HG02623 (cell line): ENCODE results near the gene TMEM223.
"Not testable (repeated sequence)": the region's sequence is repeated elsewhere in the genome, so short reads cannot be mapped to it uniquely, and the experiment has no call there.

ENCODE experiments used
- ATAC-seq: cut with Tn5 transposase; IDR thresholded peaks from one replicate; pipeline ENCODE4 v1.9.1; 2021; ENCODE audit warnings: moderate library complexity; ENCODE audit not compliant: unreplicated experiment

TMEM223 gene

DNA sequence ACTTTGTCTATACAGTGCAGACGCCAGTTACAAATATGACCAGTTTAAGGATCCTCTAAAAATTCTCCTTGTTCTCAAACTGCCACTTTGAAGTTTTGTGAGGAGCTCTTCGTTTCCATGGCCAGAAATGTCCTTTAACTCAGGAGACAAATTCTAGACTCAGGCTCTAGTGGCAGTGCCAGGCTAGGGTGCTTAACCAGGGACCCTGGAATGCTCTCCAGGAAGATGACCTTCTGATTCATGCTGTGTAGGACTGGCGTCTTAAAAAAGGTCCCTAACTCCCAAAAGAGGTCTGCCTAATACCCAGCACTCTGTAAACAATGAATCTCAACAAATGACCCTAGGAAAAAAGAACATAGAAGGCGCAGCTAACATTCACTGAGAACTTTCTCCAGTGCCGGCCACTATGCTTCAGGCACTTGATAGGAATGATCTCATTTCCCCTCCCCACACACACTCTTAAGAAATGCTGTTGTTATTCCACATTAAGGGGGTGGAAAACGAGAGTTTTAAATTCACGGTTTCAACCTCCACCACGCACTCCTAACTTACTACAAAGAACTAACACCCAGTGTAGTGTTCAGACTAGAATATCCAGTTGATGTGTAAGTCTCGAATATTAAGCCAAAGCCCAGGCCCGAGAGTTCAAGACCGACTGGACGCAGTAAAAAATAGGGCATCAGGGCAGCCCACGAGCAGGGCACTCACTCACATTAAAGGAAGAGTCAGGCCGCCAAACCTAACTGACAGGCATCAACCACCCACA is 12.7 kb upstream of the TMEM223 start:
- no peak for ATAC-seq

GRCh38 chr11:62801071-62801470 is 9.3 kb upstream of the TMEM223 start:
- no peak for ATAC-seq

GRCh38 chr11:62799486-62799885 is 7.7 kb upstream of the TMEM223 start:
- ATAC-seq: no peak

DNA sequence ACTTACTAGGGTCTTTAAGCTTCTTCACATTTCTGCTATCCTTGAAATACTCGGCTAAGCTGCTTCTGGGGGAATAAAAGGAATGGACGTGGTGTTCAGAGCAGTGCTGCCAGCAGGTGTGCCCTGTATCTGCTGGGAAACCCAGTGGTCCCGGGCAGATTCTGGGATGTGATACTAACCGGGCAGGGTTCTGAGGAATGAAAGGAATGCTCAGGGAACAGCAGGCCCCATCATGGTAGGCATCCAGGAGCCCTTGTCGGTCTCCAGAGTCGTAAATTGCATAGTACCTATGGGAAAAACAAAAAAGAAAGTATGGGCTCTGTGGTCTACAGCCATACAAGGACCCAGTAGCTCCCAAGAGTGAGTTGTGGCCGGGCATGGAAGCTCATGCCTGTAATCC is 4.5 kb upstream of the TMEM223 start:
- ATAC-seq: no peak

DNA sequence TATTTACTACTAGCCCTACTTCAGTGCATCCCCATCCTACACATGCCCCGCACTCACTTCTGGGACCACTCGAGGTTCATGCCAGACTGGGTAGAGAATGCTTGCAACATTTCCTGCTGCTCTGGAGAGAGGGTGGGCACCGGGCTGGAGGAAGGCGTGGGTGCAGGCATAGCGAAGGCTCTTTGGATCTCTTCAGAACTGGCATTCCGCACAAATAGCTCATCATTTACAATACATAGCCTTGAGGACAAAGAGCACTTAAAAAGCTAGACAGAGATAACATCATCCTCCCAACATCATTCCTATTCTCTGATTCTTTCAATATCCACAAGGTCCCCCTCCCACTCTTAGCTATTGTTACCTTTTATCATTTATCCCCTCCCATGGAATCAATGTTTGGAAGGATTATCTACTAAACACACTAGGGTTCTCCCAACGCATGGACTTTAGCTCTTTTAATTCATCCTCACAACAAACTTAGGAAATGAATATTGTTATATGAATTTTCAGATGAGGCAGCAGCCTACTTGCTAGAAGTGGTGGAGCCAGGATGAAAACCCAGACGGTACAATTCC is 2.5 kb upstream of the TMEM223 start:
- ATAC-seq: no peak

DNA sequence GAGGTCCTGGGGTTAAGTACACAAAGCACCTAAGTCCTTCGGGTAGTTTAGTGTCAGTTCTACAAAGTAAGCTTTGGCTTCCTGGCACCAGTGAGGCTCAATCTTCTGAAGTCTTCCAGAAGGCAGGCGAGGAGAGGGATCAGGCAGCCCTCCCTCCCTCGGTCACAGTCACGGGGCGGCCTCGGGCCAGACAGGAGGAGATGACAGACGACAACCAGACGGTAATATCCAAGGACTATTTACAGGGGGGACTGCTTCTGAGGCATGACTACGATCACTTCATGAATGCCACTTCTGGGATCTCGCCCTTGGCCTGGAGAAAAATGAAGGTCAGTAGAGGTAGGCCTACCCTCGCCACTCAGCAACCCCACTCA is 383 bp upstream of the TMEM223 start:
- ATAC-seq: no peak

DNA sequence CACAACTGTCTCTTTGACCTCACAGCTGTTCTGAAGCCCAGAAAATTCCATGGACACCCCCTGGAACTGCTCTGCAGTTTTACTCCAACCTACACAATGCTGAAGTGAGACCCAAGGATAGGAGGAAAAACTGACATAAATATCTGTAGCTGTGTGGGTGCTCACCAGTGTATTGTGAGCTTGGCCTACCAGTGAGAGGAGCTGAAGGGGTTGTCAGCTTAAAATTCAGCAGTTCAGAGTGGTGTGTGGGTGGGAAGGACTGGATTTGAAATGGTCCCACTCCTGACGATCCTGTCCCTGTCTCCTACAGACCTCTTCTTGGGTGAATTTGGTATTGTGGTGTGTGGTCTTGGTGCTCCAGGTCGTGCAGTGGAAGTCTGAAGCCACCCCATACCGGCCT is 2.2 kb downstream of the TMEM223 start:
- no peak for ATAC-seq

GRCh38 chr11:62788991-62789390 is 2.8 kb downstream of the TMEM223 start:
- no peak for ATAC-seq

DNA sequence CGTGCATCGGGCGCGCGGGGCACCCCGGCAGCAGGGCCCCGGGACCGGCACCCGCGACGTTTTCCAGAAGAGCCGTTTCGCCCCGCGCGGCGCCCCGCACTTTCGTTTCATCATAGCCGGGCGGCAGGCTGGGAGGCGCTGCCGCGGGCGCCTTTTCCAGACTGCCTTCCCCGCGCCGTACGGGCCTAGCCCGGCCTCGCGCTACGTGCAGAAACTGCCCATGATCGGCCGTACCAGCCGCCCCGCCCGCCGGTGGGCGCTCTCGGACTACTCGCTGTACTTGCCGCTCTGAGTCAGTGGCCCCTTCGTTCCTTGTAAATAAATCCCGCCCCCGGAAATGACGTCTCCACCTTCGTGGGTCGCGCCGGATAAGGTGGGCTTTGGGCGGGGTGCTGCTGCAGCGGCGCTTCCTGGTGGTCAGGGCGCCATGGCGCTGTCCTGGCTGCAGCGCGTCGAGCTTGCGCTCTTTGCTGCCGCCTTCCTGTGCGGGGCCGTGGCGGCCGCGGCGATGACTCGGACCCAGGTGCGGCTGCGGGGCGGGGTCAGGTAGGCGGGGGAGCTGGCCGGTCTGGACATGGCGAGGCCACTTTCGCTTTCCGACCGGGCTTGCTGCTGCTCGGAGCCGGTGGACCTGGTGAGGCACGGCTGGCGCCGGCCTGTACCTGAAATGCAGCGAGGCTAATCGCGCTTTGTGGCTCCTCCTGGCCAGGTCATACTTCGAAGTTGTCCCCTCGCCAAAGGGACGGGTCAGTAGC is 4.6 kb downstream of the TMEM223 start, which contains the start of gene TMEM179B:
Gene TMEM179B (plus strand): TSS at position 398 of the 755 bp plus-strand sequence. CDS start 30 bp downstream, at position 428.
- ATAC-seq: peak; percentile 57

DNA sequence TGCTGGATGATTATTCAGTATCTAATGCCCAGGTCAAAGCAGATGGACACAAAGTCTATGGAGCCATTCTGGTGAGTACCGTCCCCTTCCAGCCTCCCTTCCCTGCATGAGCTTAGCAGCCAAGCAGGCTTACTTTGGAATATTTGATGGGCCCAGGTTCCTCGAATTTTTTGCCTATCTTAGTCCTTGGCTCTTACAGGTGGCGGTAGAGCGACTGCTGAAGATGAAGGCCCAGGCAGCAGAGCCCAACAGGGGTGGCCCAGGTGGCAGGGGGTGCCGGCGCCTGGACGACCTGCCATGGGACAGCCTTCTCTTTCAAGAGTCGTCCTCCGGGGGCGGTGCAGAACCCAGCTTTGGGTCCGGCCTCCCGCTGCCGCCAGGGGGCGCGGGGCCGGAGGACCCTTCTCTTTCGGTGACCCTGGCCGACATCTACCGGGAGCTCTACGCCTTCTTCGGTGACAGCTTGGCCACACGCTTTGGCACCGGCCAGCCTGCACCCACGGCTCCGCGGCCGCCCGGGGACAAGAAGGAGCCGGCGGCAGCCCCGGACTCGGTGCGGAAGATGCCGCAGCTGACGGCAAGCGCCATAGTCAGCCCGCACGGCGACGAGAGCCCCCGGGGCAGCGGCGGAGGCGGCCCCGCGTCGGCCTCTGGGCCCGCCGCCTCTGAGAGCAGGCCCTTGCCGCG is 5.3 kb downstream of the TMEM223 start:
- peak; percentile 67 for ATAC-seq

- no peak for ATAC-seq
Measured at GRCh38 chr11:62782753-62783152, 9.1 kb downstream of the TMEM223 start.

- ATAC-seq: no peak
Measured at GRCh38 chr11:62778441-62778840, 13.4 kb downstream of the TMEM223 start.

GRCh38 chr11:62777389-62777788 is 14.4 kb downstream of the TMEM223 start:
- ATAC-seq: no peak

DNA sequence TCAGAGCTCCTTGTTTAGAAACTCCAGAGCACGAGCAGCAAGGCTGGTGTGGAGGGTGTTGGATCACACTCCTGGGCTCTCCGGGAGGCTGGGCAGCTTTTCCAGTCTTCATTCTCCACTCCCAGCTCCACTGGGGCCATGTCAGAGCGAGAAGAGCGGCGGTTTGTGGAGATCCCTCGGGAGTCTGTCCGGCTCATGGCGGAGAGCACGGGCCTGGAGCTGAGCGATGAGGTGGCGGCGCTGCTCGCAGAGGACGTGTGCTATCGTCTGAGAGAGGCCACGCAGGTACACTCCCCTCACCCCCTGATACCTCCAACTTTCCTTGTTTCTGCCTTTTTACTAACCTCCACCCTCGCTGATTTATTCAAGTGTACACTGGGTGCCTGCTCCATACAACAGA is 16.2 kb downstream of the TMEM223 start:
- no peak for ATAC-seq

- no peak for ATAC-seq
Measured at GRCh38 chr11:62774407-62774806, 17.4 kb downstream of the TMEM223 start.

DNA sequence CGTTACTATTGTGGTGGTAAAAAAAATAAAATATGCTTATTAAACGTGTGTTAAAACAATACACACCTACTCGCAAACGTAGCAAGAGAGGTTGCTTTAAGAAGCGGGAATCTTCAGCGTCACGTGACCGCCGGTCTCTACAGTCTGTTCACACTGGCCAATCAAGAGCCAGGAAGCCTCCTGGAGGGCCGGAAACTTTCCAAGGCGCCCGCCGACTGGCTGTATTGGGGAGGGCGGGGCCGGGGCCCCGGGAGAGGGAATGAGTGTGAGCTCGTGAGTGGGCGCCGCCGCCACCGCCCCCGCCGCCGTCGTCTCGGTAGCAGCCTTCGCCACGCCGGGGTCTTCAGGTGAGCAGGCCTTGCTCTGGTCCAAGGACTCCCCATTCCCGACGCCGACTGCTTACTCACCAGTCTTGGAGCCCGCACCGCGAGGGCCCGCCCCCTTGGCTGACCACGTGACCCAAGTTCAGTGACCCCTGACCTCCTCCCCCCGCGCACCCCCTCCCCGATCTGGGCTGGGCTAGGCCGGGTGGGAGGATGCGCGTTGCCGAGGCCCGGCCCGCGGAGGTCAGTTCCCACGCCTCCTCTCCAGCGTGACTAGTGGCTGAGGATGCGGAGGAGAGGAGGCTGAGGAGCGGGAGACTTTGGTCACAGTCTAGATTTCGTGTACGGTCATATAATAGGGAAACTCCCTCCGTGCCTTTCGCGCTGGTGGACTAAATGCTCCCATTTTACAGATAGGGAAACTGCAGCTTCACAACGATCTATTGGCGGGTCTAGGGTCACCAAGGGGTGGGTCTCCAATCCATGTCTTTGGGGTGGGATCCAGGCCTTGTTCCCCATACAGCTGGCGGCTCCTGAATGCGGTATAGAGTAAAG is 20.4 kb downstream of the TMEM223 start, which contains the start of gene TAF6L:
Gene TAF6L (plus strand): TSS at position 253 of the 878 bp plus-strand sequence. CDS start 4,388 bp downstream, outside the sequence.
- peak; percentile 71 for ATAC-seq

DNA sequence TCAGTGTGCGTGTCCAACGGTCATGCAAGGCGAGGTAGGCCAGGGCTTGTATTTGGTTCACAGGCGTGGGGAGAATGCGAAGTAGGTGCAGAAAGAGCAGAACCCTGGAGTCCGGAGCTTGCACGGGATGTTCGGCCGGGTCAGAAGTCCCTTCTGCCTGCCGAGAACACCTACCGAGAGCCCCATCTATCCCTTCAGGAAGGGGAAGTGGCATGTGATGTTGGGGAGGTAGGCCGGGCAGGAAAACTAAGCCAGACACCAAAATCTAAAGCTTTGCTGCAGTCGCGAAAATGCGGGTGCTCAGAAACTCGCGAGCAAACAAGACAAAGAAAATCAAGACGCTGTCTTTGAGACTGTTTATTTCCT is 21.0 kb downstream of the TMEM223 start:
- ATAC-seq: no peak

DNA sequence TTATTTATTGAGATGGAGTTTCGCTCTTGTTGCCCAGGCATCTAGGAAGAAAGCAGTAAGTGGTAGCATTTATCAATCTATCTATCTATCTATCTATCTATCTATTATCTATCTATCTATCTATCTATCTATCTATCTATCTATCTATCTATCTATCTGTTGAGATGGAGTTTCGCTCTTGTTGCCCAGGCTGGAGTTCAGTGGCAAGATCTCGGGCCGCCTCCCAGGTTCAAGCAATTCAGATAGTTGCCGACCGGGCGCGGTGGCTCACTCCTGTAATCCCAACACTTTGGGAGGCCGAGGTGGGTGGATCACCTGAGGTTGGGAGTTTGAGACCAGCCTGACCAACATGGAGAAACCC is 31.0 kb downstream of the TMEM223 start:
- not testable (repeated sequence) for ATAC-seq

DNA sequence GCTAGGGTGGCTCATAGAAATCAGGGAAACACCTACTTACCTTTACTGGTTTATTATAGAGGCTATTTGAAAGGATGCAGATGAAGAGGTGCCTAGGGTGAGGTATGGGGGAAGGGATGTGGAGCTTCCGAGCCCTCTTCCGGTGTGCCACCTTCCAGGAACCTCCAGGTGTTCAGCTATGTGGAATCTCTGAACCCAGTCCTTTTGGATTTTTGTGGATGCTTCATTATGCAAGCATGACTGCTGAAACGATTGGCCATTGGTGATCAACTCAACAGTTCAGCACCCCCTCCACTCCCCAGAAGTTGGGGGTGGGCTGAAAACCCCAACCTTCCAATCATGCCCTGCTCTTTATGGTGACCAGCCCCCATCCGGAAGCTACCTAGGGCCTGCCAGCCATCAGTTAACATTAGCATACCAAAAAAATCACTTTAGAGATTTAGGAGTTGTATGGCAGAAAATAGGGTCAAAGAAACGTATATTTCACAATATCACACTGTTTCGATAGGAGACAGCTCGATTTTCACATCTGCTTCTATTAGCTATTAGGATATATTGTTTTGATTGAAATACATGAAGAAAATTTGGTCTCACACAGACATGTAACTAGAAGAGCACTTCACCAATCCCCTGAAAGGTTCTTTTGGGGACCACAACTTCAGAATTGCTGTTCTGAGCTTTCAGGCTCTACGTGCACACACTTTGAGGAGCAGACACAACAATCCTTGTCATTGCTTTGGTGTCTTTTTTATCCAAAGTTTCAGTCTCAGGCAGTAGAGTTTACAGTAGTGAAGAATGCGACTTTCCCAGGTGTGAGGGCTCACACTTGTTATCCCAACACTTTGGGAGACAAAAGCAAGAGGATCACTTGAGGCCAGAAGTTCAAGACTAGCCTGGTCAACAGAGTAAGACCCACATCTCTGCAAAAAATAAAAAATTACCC is 33.7 kb downstream of the TMEM223 start:
- no peak for ATAC-seq
